GM10248 (cell line): Measurements from ENCODE around the gene SPRING1.

Source experiments
- CTCF ChIA-PET: fragments of 300-600 bp; sonication (Branson Sonifier 250); formaldehyde crosslinking; extraction: SDS; loops from one replicate; lab custom pipeline; 2021; ENCODE audit warnings: antibody characterized with exemption; lab: Yijun Ruan, JAX
- POLR2A ChIA-PET: fragments of 350-650 bp; sonication (Branson Sonifier 250); formaldehyde crosslinking; extraction: SDS; loops from one replicate; lab custom pipeline; 2020; ENCODE audit warnings: antibody characterized with exemption; lab: Yijun Ruan, JAX
- DNase-seq: peaks from one replicate; pipeline ENCODE4 v3.0.0; 2012; ENCODE audit errors: extremely low spot score
- CTCF ChIP-seq: IDR thresholded peaks from 2 replicates; pipeline ENCODE4 v1.5.1; 2012; ENCODE audit warnings: mild to moderate bottlenecking, low read depth; ENCODE audit errors: extremely low read depth, missing control alignments, control extremely low read depth

SPRING1 gene

GRCh38 chr12:116691205-116691604, 46.7 kb downstream of the SPRING1 start:
- CTCF ChIA-PET = interaction anchor here (1.0 to 3.4 kb wide), 6 partner anchors 9 to 132 kb away, joined by 3 to 18 read pairs (median 8); partner anchors contain the start of gene MAP1LC3B2
- POLR2A ChIA-PET = no interaction called here

GRCh38 chr12:116689979-116690744, 47.7 kb downstream of the SPRING1 start:
- no peak for DNase-seq
- TF ChIP-seq CTCF = no peak
- ChIA-PET CTCF (interaction anchor here (0.9 to 3.4 kb wide), 8 partner anchors 9 to 131 kb away, joined by 4 to 18 read pairs (median 6); partner anchors contain the start of gene MAP1LC3B2), POLR2A (no interaction called here)

More at GRCh38 chr12:116691205-116691604, 46.7 kb downstream of the SPRING1 start:
- no peak for TF ChIP-seq CTCF
- DNase-seq = no peak

- CTCF ChIA-PET = interaction anchor here (0.9 to 3.2 kb wide), 6 partner anchors 8 to 19 kb away, joined by 4 to 13 read pairs (median 6); no protein-coding TSS in a partner anchor
- no peak for TF ChIP-seq CTCF
- POLR2A ChIA-PET = no interaction called here
- DNase-seq = no peak
Observed at GRCh38 chr12:116689521-116689920, 48.3 kb downstream of the SPRING1 start.
